Measurements from ENCODE around the gene TEKT5. TPM values are rescaled to one million over a fixed set of nuclear protein-coding genes. Genes with fewer than 3 reads are reported as not detected.

The TEKT5 gene
- total RNA-seq, 1 experiment from 2014 or later = not detected

DNA sequence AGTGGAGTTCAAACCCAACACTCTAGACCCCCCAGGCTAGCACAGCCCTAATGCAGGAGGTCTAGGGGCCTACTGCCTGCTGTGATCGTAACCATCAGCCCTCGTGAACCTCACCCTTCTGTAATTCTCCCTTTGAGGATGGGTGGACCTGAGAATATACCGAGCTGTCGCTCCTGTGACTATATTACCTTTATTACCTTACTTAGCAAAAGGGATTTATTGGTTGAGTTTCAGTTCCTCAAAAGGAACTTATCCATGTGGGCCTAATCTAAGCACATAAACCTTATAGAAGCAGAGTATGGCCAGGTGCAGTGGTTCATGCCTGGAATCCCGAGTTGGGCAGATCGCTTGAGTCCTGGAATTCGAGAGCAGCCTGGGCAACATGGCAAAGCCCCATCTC is 95.1 kb downstream of the TEKT5 start:
- Histone ChIP-seq H3K9me3 (no peaks in the 10 kb centered on the region), H3K4me1 (peaks cover 30% of the 10 kb centered on the region), H3K4me3 (ENCODE audit: low read depth, low read length) (no peak overlapping the region), H3K27me3 (replicated peaks; ENCODE audit: control insufficient read depth, insufficient read depth, low read length) (no peaks in the 10 kb centered on the region), H3K36me3 (ENCODE audit: control insufficient read depth, insufficient read depth, low read length) (no peaks in the 10 kb centered on the region)
- POLR2A ChIA-PET = no interaction called here
- Mint-ChIP-seq H3K9me3 (ENCODE audit: unreplicated experiment) (no peaks in the 10 kb centered on the region), H3K36me3 (ENCODE audit: insufficient read depth, unreplicated experiment) (no peaks in the 10 kb centered on the region), H3K27ac (ENCODE audit: unreplicated experiment) (no peak overlapping the region), H3K27me3 (ENCODE audit: insufficient read depth, unreplicated experiment) (no peaks in the 10 kb centered on the region), H3K4me3 (ENCODE audit: unreplicated experiment) (no peak overlapping the region), H3K4me1 (ENCODE audit: low read depth, unreplicated experiment) (peaks cover 24% of the 10 kb centered on the region)
- intact Hi-C loops (cut with micrococcal nuclease; ENCODE audit: unreplicated experiment) = no loop called here
- no peak for DNase-seq
- CTCF ChIA-PET = no interaction called here
- no TSS peak for BruUV-seq (replicated peaks)
- TF ChIP-seq, protein P1, sequence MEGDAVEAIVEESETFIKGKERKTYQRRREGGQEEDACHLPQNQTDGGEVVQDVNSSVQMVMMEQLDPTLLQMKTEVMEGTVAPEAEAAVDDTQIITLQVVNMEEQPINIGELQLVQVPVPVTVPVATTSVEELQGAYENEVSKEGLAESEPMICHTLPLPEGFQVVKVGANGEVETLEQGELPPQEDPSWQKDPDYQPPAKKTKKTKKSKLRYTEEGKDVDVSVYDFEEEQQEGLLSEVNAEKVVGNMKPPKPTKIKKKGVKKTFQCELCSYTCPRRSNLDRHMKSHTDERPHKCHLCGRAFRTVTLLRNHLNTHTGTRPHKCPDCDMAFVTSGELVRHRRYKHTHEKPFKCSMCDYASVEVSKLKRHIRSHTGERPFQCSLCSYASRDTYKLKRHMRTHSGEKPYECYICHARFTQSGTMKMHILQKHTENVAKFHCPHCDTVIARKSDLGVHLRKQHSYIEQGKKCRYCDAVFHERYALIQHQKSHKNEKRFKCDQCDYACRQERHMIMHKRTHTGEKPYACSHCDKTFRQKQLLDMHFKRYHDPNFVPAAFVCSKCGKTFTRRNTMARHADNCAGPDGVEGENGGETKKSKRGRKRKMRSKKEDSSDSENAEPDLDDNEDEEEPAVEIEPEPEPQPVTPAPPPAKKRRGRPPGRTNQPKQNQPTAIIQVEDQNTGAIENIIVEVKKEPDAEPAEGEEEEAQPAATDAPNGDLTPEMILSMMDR (IDR thresholded peaks at IDR 0.05; ENCODE audit: insufficient read depth in 1 of 2, low read depth in 1 of 2, low read length in 1 of 2, severe bottlenecking in 1 of 2, unreplicated experiment in 1 of 2) = no peak

DNA sequence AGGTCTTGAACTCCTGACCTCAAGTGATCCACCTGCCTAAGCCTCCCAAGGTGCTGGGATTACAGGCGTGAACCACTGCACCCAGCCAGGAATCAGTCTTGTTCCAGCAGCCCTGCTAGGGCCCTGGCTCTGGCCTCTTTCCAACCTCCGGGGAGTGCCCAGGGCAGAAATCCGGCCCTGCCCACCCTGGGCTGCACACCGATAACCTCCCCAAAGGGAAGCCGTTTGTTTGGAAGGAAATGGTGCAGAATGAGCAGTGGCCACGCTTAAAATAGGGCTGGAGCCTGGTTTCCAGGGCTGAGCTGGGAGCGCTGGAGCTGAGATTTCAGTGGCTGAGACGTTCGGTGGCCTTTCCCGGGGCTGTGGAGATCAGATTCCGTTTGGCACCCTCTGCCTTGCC is 96.6 kb downstream of the TEKT5 start:
- H3K9me3 Mint-ChIP-seq (ENCODE audit: unreplicated experiment) = no peaks in the 10 kb centered on the region
- H3K27me3 Mint-ChIP-seq (ENCODE audit: insufficient read depth, unreplicated experiment) = no peaks in the 10 kb centered on the region
- Histone ChIP-seq H3K27me3 (replicated peaks; ENCODE audit: control insufficient read depth, insufficient read depth, low read length) (no peaks in the 10 kb centered on the region), H3K4me1 (peaks cover 30% of the 10 kb centered on the region), H3K36me3 (ENCODE audit: control insufficient read depth, insufficient read depth, low read length) (no peaks in the 10 kb centered on the region), H3K4me3 (ENCODE audit: low read depth, low read length) (no peak overlapping the region), H3K9me3 (no peaks in the 10 kb centered on the region)
- ChIA-PET POLR2A (no interaction called here), CTCF (interaction anchor here (0.9 kb wide), 1 partner anchor 19 kb away, joined by 6 read pairs; no protein-coding TSS in a partner anchor)
- H3K27ac Mint-ChIP-seq (ENCODE audit: unreplicated experiment) = no peak overlapping the region
- no TSS peak for BruUV-seq (replicated peaks)
- intact Hi-C loops (cut with micrococcal nuclease; ENCODE audit: unreplicated experiment) = no loop called here
- no peaks in the 10 kb centered on the region for H3K36me3 Mint-ChIP-seq (ENCODE audit: insufficient read depth, unreplicated experiment)
- TF ChIP-seq, protein P1 (IDR thresholded peaks at IDR 0.05; ENCODE audit: insufficient read depth in 1 of 2, low read depth in 1 of 2, low read length in 1 of 2, severe bottlenecking in 1 of 2, unreplicated experiment in 1 of 2) = no peak
- peaks cover 23% of the 10 kb centered on the region for H3K4me1 Mint-ChIP-seq (ENCODE audit: low read depth, unreplicated experiment)
- no peak overlapping the region for H3K4me3 Mint-ChIP-seq (ENCODE audit: unreplicated experiment)
- no peak for DNase-seq

DNA sequence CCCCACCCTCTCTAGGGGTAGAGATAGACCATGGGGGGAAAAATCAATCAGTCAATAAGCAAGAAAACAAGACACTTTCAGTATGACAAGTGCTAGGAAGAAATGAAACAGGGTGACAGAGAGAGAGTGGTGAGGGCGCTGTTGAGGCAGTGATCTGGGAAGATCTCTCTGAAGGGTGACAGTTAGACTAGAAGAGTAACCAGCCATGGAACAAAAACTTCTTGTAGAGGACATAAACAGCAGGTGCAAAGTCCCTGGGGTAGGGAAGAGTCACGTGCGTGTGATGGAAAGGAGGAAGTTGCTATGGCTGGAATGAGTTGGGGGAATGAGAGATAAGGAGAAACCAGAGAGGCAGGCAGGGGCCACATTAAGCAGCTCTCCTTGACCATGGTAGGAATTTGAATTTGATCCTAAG is 97.5 kb downstream of the TEKT5 start:
- H3K9me3 ChIP-seq = no peaks in the 10 kb centered on the region
- CTCF ChIA-PET = no interaction called here
- TF ChIP-seq, protein P1 (IDR thresholded peaks at IDR 0.05; ENCODE audit: insufficient read depth in 1 of 2, low read depth in 1 of 2, low read length in 1 of 2, severe bottlenecking in 1 of 2, unreplicated experiment in 1 of 2) = no peak
- H3K36me3 ChIP-seq (ENCODE audit: control insufficient read depth, insufficient read depth, low read length) = no peaks in the 10 kb centered on the region
- Mint-ChIP-seq H3K27me3 (ENCODE audit: insufficient read depth, unreplicated experiment) (no peaks in the 10 kb centered on the region), H3K4me1 (ENCODE audit: low read depth, unreplicated experiment) (peaks cover 13% of the 10 kb centered on the region), H3K36me3 (ENCODE audit: insufficient read depth, unreplicated experiment) (no peaks in the 10 kb centered on the region), H3K9me3 (ENCODE audit: unreplicated experiment) (no peaks in the 10 kb centered on the region), H3K27ac (ENCODE audit: unreplicated experiment) (no peak overlapping the region), H3K4me3 (ENCODE audit: unreplicated experiment) (no peak overlapping the region)
- BruUV-seq (replicated peaks) = no TSS peak
- POLR2A ChIA-PET = no interaction called here
- intact Hi-C loops (cut with micrococcal nuclease; ENCODE audit: unreplicated experiment) = no loop called here
- H3K27me3 ChIP-seq (replicated peaks; ENCODE audit: control insufficient read depth, insufficient read depth, low read length) = no peaks in the 10 kb centered on the region
- H3K4me3 ChIP-seq (ENCODE audit: low read depth, low read length) = no peak overlapping the region
- H3K4me1 ChIP-seq = peaks cover 20% of the 10 kb centered on the region
- DNase-seq = no peak

Data from Caco-2 (cell line).